Hypothalamus (tissue), 51 donors: Measurements from ENCODE around the gene PPARD.
A peak's percentile ranks its signal among the peaks of the same experiment; 100 is the strongest.

Experiments
- DNase-seq, 51 donors: peaks; one replicate each; lab custom pipeline; 2025; lab: John Stamatoyannopoulos, UW

PPARD gene

GRCh38 chr6:35461270-35461669, 118.9 kb downstream of the PPARD start:
- DNase-seq, result no peak

DNA sequence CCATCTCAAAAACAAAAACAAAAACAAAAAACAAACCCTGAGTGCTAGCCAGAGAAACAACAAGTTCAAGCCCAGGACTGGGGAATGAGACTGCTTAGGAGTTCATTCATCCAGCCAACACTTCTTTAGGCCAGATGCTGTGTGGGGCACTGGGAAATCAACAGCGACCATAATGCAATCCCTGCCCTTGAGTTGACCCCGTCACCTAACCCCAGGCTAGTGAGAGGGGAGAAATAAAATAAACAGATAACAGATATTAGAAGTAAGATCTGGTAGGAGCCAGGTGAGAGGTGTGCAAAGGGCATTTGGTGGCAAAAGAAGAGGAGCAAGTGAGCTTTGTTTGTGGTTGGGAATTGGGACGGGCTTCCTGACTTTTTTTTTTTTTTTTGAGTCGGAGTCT, 120.9 kb downstream of the PPARD start:
- no peak for DNase-seq

DNA sequence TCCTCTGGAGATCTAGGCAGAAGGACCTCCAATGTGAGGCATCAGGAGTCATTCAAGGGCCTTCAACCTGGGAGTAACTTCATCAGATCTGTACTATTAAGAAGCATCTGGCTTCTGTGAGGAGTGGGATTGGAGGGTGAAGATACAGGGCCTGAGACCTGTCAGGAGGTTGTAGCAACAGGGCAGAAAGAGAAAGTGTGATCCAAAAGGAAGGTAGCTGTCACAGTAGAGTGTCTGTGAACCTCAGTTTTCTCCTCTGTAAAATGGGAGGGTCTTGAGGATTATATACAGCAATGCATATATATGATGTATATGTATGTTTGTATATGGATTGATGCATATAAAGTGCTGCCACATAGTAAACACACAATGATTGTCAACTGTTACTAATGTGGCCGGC, 123.3 kb downstream of the PPARD start:
- no peak for DNase-seq

GRCh38 chr6:35468181-35468979, 126.0 kb downstream of the PPARD start, which contains the start of gene RPL10A:
Gene RPL10A (plus strand): TSS chr6:35468401. CDS start chr6:35468435, 34 bp downstream.
- peak; percentile 64 to 97 (median 91) for DNase-seq

DNA sequence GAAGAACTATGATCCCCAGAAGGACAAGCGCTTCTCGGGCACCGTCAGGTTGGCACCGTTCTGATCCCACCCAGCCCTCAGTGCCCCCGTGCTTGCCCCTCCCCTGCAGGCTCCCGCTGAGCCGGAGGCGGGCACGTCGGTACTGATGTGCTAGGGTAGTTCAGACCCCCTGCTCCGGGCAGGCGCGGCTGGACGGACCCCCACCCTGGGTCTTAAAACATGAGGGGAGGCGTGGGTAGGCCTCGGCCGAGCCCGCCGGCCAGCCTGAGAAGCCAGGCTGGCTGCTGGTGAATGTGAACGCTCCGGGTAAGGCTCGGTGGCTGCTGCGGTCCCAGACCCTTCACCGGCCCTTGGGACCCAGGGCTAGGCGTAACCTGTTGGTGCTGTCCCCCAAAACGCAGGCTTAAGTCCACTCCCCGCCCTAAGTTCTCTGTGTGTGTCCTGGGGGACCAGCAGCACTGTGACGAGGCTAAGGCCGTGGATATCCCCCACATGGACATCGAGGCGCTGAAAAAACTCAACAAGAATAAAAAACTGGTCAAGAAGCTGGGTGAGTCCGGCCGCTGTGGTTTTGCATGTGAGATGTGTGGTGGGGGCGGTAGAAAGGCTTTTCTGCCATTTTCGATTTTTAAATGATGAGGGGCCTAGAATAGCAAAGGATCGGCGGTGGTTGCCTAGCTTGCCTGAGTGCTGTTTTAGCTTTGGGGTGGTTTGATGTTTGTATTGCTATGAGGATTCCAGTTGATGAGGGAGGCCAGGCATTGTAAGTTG, 126.8 kb downstream of the PPARD start:
- peak in 11 of 51 donors; percentile 18 to 73 (median 56) for DNase-seq

- peak in 2 of 51 donors; percentile 3 to 5 for DNase-seq
These were observed 127.6 kb downstream of the PPARD start for GRCh38 chr6:35469751-35470662.

GRCh38 chr6:35470663-35471120, 128.3 kb downstream of the PPARD start:
- no peak for DNase-seq

GRCh38 chr6:35471836-35472345, 129.5 kb downstream of the PPARD start:
- DNase-seq, result no peak

DNA sequence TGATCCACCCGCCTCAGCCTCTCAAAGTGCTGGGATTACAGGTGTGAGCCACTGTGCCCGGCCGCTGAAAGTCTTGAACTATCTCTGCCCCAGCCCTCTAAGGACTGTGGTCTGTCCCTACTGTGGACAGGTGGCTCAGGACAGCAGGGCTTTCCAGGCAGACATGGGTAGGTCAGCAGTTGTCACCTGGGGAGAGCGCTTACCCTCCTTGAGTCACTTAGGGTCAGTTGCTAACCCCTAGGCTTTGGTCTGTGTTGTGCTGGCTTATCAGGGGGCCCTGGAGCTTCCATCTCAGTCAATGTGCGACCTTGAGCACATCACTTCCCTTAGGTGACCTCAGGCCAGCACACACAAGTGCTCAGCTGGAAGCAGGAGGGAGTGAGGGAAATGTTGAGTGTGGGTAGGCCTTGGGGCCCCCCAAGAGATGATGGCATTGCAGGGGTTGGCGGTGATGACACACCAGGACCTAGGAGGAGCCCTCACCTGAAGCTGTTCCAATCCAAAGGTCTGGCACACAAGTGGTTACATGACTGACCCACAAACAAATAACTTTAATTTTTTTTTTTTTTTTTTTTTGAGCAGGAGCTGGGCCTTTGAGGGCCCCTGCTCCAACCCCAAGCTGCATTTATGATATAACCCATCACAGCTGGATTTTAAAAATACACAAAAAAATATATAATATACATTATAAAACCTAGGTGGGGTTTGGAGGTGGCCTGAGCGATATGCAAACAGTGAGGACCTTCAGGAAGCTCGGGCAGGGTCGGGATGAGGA, 130.9 kb downstream of the PPARD start:
- no peak for DNase-seq

DNA sequence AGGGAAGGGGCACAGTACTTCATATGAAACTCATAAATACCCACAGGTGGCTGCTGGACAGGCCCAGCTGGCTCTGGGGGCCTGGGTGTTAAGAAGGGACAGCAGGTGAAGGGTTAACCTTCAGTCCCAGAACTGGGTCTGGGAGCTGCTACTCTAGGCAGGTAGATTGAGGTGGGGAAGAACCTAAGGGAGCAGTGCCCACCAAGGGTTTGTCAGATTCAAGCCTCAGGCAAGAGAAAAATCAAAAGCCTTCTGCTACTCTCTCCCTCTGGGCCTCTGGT, 131.4 kb downstream of the PPARD start:
- DNase-seq, result no peak

- DNase-seq, result no peak
These were observed 132.0 kb downstream of the PPARD start for GRCh38 chr6:35474131-35474941.

DNA sequence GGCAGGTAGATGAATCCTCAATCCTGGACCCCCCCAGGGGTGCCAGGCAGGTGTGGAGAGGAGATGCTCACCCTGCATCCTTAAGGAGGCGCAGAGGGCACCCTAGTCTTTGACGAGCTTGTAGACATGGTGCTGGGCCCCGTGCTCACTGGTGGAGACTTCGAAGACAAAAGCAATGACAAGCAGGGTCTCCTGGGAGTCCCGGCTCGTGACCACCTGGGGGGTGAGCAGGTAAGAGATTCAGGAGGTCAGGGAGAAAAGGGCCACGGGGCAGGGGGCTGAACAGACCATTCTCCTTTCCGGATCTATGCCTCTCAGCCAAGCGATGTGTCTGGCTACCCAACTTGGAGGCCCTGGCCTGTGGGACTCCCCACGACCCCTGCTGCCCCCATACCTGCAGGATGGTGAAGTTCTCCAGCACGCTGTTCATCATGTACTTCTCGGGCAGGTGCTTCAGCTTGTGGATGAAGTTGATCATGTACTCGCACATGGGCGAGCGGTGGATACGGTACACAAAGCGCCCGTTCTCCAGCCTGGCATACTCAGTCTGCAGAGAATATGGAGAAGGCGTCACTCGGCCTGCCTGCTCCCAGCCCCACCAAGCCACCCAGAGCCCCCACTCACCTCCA, 132.7 kb downstream of the PPARD start:
- DNase-seq, result no peak

GRCh38 chr6:35475573-35475972, 133.2 kb downstream of the PPARD start:
- DNase-seq, result no peak

DNA sequence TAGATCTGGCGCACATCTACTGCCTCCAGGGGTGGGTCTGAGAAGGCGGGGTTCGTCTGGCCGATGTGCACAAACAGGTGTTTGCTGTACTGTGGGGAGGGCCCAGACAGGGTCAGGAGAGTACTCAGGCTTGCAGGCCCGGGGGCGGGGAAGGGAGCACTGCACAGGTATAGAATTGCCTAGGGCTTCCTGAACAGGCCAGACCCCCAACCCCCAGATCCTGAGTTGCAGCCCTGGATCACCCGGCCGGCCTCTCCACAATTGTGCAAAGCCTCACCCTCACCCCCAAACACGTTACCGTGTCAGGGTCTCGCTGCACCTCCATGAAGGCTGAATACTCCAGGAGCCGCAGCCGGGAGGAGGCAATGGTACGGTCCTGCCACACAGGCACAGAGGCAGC, 133.6 kb downstream of the PPARD start:
- no peak for DNase-seq

DNA sequence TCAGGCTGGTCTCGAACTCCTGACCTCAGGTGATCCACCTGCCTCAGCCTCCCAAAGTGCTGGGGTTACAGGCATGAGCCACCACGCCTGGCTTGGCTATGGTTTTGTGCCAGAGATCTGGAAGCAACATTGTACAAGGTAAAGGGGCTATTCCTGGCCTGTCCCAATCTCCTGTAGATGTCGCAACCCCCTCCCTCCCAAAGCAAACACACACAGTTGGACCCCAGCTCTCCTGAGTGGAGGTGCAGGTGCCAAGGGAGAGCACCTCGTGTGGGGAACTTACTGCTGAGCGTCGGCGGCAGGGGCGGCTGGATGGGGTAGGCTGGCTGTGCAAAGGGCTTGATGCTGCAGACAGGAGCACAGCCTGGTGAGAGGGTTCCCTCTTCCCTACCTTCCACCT, 134.7 kb downstream of the PPARD start:
- no peak for DNase-seq
